ENCODE measurements around the gene POLD1.
A peak's percentile ranks its signal among the peaks of the same experiment; 100 is the strongest.
"Not testable (repeated sequence)": the region's sequence is repeated elsewhere in the genome, so short reads cannot be mapped to it uniquely, and the experiment has no call there.

Gene POLD1

GRCh38 chr19:50383852-50384684 lies at the start of gene POLD1:
Gene POLD1 (plus strand): TSS chr19:50384347. CDS start chr19:50398852, 14,505 bp downstream.
- DNase-seq (ENCODE audit: low read depth in 2 of 2), result peak; percentile 98

GRCh38 chr19:50334741-50335421 lies 49.3 kb upstream of the POLD1 start:
- no peak for DNase-seq (ENCODE audit: low read depth in 2 of 2)

GRCh38 chr19:50337031-50337430 lies 47.1 kb upstream of the POLD1 start:
- DNase-seq (ENCODE audit: low read depth in 2 of 2), result not testable (repeated sequence)

GRCh38 chr19:50340331-50340730 lies 43.8 kb upstream of the POLD1 start:
- DNase-seq (ENCODE audit: low read depth in 2 of 2), result no peak

GRCh38 chr19:50341091-50341564 lies 43.0 kb upstream of the POLD1 start:
- no peak for DNase-seq (ENCODE audit: low read depth in 2 of 2)

GRCh38 chr19:50344661-50345318 lies 39.4 kb upstream of the POLD1 start:
- no peak for DNase-seq (ENCODE audit: low read depth in 2 of 2)

GRCh38 chr19:50347089-50347581 lies 37.0 kb upstream of the POLD1 start:
- not testable (repeated sequence) for DNase-seq (ENCODE audit: low read depth in 2 of 2)

GRCh38 chr19:50349277-50350057 lies 34.7 kb upstream of the POLD1 start:
- no peak for DNase-seq (ENCODE audit: low read depth in 2 of 2)

- no peak for DNase-seq (ENCODE audit: low read depth in 2 of 2)
Measured at GRCh38 chr19:50352242-50352641, 31.9 kb upstream of the POLD1 start.

- not testable (repeated sequence) for DNase-seq (ENCODE audit: low read depth in 2 of 2)
Measured at GRCh38 chr19:50353487-50353880, 30.7 kb upstream of the POLD1 start.

GRCh38 chr19:50356691-50357177 lies 27.4 kb upstream of the POLD1 start:
- DNase-seq (ENCODE audit: low read depth in 2 of 2), result no peak

GRCh38 chr19:50357178-50358100 lies 26.7 kb upstream of the POLD1 start:
- peak; percentile 82 to 87 for DNase-seq (ENCODE audit: low read depth in 2 of 2)

- peak; percentile 47 to 64 for DNase-seq (ENCODE audit: low read depth in 2 of 2)
Measured at GRCh38 chr19:50358483-50359327, 25.4 kb upstream of the POLD1 start.

- DNase-seq (ENCODE audit: low read depth in 2 of 2), result no peak
Measured at GRCh38 chr19:50359328-50359818, 24.8 kb upstream of the POLD1 start.

- no peak for DNase-seq (ENCODE audit: low read depth in 2 of 2)
Measured at GRCh38 chr19:50361290-50362029, 22.7 kb upstream of the POLD1 start.

GRCh38 chr19:50362030-50362412 lies 22.1 kb upstream of the POLD1 start:
- DNase-seq (ENCODE audit: low read depth in 2 of 2), result no peak

GRCh38 chr19:50362656-50363424 lies 21.3 kb upstream of the POLD1 start:
- DNase-seq (ENCODE audit: low read depth in 2 of 2), result no peak
